Peyer's patch (tissue), 4 donors: ENCODE measurements around the gene THG1L. TPM values are rescaled to one million over a fixed set of nuclear protein-coding genes. Genes with fewer than 3 reads are reported as not detected.
A peak's percentile ranks its signal among the peaks of the same experiment; 100 is the strongest.
"Not testable (repeated sequence)": the region's sequence is repeated elsewhere in the genome, so short reads cannot be mapped to it uniquely, and the experiment has no call there.

ENCODE experiments used
- DNase-seq, 3 donors: peaks; one replicate each; pipeline ENCODE4 v3.0.0-alpha.2; 2017 to 2019
- H3K27ac ChIP-seq, 4 donors: fragments of 200-600 bp; sonication (generic); one replicate each; pipeline ENCODE4 v1.5.1; 2016 to 2019
- H3K27me3 ChIP-seq, 2 donors: fragments of 200-600 bp; sonication (generic); one replicate each; pipeline ENCODE4 v1.5.1; 2019
- H3K36me3 ChIP-seq, 3 donors: fragments of 200-600 bp; sonication (generic); one replicate each; pipeline ENCODE4 v1.5.1; 2016 to 2019
- H3K4me1 ChIP-seq, 4 donors: fragments of 200-600 bp; sonication (generic); one replicate each; pipeline ENCODE4 v1.5.1; 2016 to 2019
- H3K4me3 ChIP-seq, 4 donors: fragments of 200-600 bp; sonication (generic); 1 replicate in 3 of 4; 2 replicates in 1 of 4; pipeline ENCODE4 v1.5.1; 2016 to 2019; ENCODE audit warnings: mild to moderate bottlenecking in 1 of 4
- H3K9me3 ChIP-seq, 4 donors: fragments of 200-600 bp; sonication (generic); one replicate each; pipeline ENCODE4 v1.5.1; 2016 to 2019; ENCODE audit warnings: mild to moderate bottlenecking in 1 of 4
- CTCF ChIP-seq, 6 experiments: fragments of 450-650 bp in 4 of 6; fragments of 200-600 bp in 2 of 6; sonication (generic) in 1 of 6; IDR thresholded peaks; one replicate each; pipeline ENCODE4 v1.5.1; 2017 to 2019; ENCODE audit warnings: antibody characterized with exemption in 6 of 6, mild to moderate bottlenecking in 3 of 6, moderate library complexity in 1 of 6
- POLR2A ChIP-seq, 2 donors: fragments of 450-650 bp; IDR thresholded peaks; one replicate each; pipeline ENCODE4 v1.5.1; 2017; ENCODE audit warnings: antibody characterized with exemption in 2 of 2, mild to moderate bottlenecking in 2 of 2, moderate library complexity in 2 of 2
- total RNA-seq, 4 donors: library from RNA; depleted of rRNA; stranded (reverse); fragments of >200 nt; gene quantifications; one replicate each; pipeline ENCODE4 v1.1.0, GENCODE V29; 2016

Gene THG1L
- total RNA-seq, 4 donors from 2014 or later, result 4.0 to 29.7 (median 8.9) TPM

- Histone ChIP-seq H3K27me3 (no peaks in the 10 kb centered on the region), H3K27ac (no peak overlapping the region), H3K4me3 (no peak overlapping the region), H3K4me1 (no peaks in the 10 kb centered on the region), H3K9me3 (no peaks in the 10 kb centered on the region), H3K36me3 (no peaks in the 10 kb centered on the region)
- DNase-seq, result no peak
- TF ChIP-seq POLR2A (IDR thresholded peaks at IDR 0.05), result no peak
Observed at GRCh38 chr5:157721159-157721558, 10.1 kb upstream of the THG1L start.

- not testable (repeated sequence) for H3K36me3 ChIP-seq, H3K27me3 ChIP-seq, H3K9me3 ChIP-seq, H3K4me1 ChIP-seq, DNase-seq, H3K4me3 ChIP-seq, H3K27ac ChIP-seq
Observed at GRCh38 chr5:157722895-157723294, 8.3 kb upstream of the THG1L start.

DNA sequence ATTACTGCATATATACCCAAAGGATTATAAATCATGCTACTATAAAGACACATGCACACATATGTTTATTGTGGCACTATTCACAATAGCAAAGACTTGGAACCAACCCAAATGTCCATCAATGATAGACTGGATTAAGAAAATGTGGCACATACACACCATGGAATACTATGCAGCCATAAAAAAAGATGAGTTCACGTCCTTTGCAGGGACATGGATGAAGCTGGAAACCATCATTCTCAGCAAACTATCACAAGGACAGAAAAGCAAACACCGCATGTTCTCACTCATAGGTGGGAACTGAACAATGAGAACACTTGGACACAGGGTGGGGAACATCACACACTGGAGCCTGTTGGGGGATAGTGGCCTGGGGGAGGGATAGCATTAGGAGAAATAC is 4.6 kb upstream of the THG1L start:
- H3K27ac ChIP-seq, H3K4me1 ChIP-seq, H3K4me3 ChIP-seq, H3K9me3 ChIP-seq, DNase-seq, H3K27me3 ChIP-seq, H3K36me3 ChIP-seq: not testable (repeated sequence)

GRCh38 chr5:157727858-157728257 is 3.4 kb upstream of the THG1L start:
- H3K4me1 ChIP-seq, H3K27me3 ChIP-seq, DNase-seq, H3K4me3 ChIP-seq, H3K36me3 ChIP-seq, H3K9me3 ChIP-seq, H3K27ac ChIP-seq: not testable (repeated sequence)

- no peak for TF ChIP-seq POLR2A (IDR thresholded peaks at IDR 0.05)
- no peak for TF ChIP-seq CTCF (IDR thresholded peaks at IDR 0.05)
- Histone ChIP-seq H3K27ac (peak overlapping the region in 1 of 4 donors; percentile 55), H3K36me3 (peaks cover 0 to 17% (median 0%) of the 10 kb centered on the region in 3 donors), H3K4me1 (peaks cover 0 to 7% (median 2%) of the 10 kb centered on the region in 4 donors), H3K9me3 (no peaks in the 10 kb centered on the region), H3K4me3 (no peak overlapping the region), H3K27me3 (no peaks in the 10 kb centered on the region)
- no peak for DNase-seq
Observed at GRCh38 chr5:157729858-157730257, 1.4 kb upstream of the THG1L start.

GRCh38 chr5:157730900-157731271 is 334 bp upstream of the THG1L start:
- no peak for DNase-seq
- TF ChIP-seq POLR2A (IDR thresholded peaks at IDR 0.05), result no peak
- peak in 1 of 6 experiments; percentile 1 for TF ChIP-seq CTCF (IDR thresholded peaks at IDR 0.05)
- Histone ChIP-seq H3K36me3 (peaks cover 0 to 27% (median 0%) of the 10 kb centered on the region in 3 donors), H3K27ac (peak overlapping the region; percentile 86 to 96 (median 90)), H3K4me1 (peaks cover 0 to 7% (median 2%) of the 10 kb centered on the region in 4 donors), H3K27me3 (no peaks in the 10 kb centered on the region), H3K9me3 (no peaks in the 10 kb centered on the region), H3K4me3 (peak overlapping the region; percentile 66 to 88 (median 76))

DNA sequence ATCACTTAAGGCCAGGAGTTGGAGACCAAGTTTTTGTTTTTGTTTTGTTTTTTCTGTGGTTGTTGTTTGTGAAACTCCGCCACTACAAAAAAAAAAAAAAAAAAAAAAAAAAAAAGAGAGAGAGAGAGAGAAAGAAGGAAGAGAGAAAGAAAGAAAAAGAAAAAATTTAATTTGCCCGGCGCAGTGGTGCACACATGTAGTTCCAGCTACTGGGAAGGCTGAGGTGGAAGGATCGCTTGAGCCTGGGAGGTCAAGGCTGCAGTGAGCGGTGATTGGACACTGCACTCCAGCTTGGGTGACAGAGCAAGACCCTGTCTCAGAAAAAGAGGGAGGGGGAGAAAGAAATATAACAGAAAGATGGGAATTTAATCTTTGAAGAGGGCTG is 902 bp downstream of the THG1L start:
- Histone ChIP-seq H3K36me3 (peaks cover 0 to 32% (median 0%) of the 10 kb centered on the region in 3 donors), H3K27ac (no peak overlapping the region), H3K4me1 (peaks cover 0 to 7% (median 2%) of the 10 kb centered on the region in 4 donors), H3K9me3 (no peaks in the 10 kb centered on the region), H3K4me3 (peak overlapping the region in 1 of 4 donors; percentile 66), H3K27me3 (no peaks in the 10 kb centered on the region)
- TF ChIP-seq POLR2A (IDR thresholded peaks at IDR 0.05), result no peak
- no peak for TF ChIP-seq CTCF (IDR thresholded peaks at IDR 0.05)
- no peak for DNase-seq

DNA sequence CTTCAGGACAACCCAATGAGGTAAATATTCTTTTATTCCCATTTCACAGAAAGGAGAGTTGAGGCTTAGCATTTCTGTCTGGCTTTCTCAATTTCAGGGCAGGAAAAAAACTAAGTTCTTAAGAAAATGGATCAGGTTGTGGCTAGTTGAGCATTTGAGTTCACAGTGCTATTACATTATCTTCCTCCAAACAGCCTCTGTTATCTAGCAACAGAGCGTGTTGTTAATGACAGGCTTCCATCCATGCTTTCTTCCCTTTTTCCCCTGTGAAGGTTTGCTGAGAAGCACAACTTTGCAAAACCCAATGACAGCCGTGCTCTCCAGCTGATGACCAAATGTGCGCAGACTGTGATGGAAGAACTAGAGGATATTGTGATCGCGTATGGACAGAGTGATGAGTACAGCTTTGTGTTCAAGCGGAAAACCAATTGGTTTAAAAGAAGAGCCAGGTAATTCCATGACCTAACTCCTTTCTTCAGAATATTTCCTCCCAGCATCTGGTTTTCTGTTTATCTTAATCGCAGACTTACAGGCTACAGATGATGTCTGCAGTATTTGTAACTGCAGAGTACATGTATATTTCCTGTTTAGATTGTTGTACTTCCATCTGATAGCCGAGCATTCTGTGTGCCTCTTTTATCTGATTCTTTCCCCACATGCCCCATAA is 1.5 kb downstream of the THG1L start:
- Histone ChIP-seq H3K4me1 (peaks cover 0 to 7% (median 2%) of the 10 kb centered on the region in 4 donors), H3K27ac (no peak overlapping the region), H3K4me3 (no peak overlapping the region), H3K9me3 (no peaks in the 10 kb centered on the region), H3K27me3 (no peaks in the 10 kb centered on the region), H3K36me3 (peaks cover 0 to 33% (median 0%) of the 10 kb centered on the region in 3 donors)
- TF ChIP-seq POLR2A (IDR thresholded peaks at IDR 0.05) (no peak), CTCF (IDR thresholded peaks at IDR 0.05) (no peak)
- no peak for DNase-seq
